Measurements from ENCODE around the gene ELOB. TPM values are rescaled to one million over a fixed set of nuclear protein-coding genes. Genes with fewer than 3 reads are reported as not detected.

ELOB gene
- total RNA-seq, result 100 to 1,000 TPM; 186 to 446 (median 288) TPM

GRCh38 chr16:2777231-2777902 is at the start of gene ELOB:
ELOB (minus strand) TSS chr16:2777280; CDS start chr16:2777239, 41 bp downstream.
- DNase-seq, result no peak
- peak within 1 kb of the TSS; percentile 88 to 99 (median 98) for H3K4me3 ChIP-seq
- TF ChIP-seq, protein P1, sequence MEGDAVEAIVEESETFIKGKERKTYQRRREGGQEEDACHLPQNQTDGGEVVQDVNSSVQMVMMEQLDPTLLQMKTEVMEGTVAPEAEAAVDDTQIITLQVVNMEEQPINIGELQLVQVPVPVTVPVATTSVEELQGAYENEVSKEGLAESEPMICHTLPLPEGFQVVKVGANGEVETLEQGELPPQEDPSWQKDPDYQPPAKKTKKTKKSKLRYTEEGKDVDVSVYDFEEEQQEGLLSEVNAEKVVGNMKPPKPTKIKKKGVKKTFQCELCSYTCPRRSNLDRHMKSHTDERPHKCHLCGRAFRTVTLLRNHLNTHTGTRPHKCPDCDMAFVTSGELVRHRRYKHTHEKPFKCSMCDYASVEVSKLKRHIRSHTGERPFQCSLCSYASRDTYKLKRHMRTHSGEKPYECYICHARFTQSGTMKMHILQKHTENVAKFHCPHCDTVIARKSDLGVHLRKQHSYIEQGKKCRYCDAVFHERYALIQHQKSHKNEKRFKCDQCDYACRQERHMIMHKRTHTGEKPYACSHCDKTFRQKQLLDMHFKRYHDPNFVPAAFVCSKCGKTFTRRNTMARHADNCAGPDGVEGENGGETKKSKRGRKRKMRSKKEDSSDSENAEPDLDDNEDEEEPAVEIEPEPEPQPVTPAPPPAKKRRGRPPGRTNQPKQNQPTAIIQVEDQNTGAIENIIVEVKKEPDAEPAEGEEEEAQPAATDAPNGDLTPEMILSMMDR (IDR thresholded peaks at IDR 0.05), result peak in 1 of 6 experiments; percentile 5
- TF ChIP-seq POLR2A (IDR thresholded peaks at IDR 0.05), result peak in 3 of 4 donors; percentile 50 to 84 (median 52)
- no peaks in the 10 kb centered on the region for H3K9me3 ChIP-seq
- H3K27ac ChIP-seq, result peak within 1 kb of the TSS; percentile 100
- intact Hi-C loops (cut with DNase I), result no loop called here
- H3K36me3 ChIP-seq, result peaks cover 0 to 31% (median 0%) of the 10 kb centered on the region in 3 donors
- no peaks in the 10 kb centered on the region for H3K27me3 ChIP-seq
- 0% methylated on average over 2 of the region's 70 CpGs; no CpG with 5 or more reads in 1 of the 2 donors for WGBS, 2 donors
- H3K4me1 ChIP-seq, result peaks cover 16 to 61% (median 27%) of the 10 kb centered on the region in 3 donors

DNA sequence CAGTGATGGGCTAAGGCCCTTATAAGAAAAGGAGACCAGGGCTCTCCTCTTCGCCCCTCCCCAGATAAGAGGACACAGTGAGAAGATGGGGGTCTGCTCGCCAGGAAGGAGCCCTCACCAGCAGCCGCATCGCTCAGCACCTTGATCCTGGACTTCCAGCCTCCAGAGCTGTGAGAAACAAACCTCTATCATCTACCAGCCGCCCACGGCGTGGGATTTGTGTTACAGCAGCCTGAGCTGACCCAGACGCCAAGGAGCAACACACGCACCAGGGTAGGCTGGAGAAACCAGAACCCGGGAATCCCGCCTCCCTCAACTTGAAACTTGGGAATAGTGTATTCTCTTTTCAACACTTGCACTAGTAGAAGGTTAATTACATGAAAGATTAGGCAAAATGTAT is 48.8 kb upstream of the ELOB start:
- Histone ChIP-seq H3K36me3 (no peaks in the 10 kb centered on the region), H3K4me3 (no peak overlapping the region), H3K9me3 (no peaks in the 10 kb centered on the region), H3K27me3 (peaks cover 0 to 76% (median 0%) of the 10 kb centered on the region in 4 donors), H3K27ac (no peak overlapping the region), H3K4me1 (peaks cover 0 to 11% (median 9%) of the 10 kb centered on the region in 3 donors)
- TF ChIP-seq, protein P1 (IDR thresholded peaks at IDR 0.05), result no peak
- TF ChIP-seq POLR2A (IDR thresholded peaks at IDR 0.05), result no peak
- no peak for DNase-seq
- intact Hi-C loops (cut with DNase I), result no loop called here
- WGBS, 2 donors, result 73 to 79% methylated on average over 2 to 9 of the region's 11 CpGs

- Histone ChIP-seq H3K9me3 (no peaks in the 10 kb centered on the region), H3K4me1 (peaks cover 0 to 11% (median 9%) of the 10 kb centered on the region in 3 donors), H3K36me3 (no peaks in the 10 kb centered on the region), H3K27ac (no peak overlapping the region), H3K4me3 (no peak overlapping the region), H3K27me3 (peaks cover 0 to 76% (median 0%) of the 10 kb centered on the region in 4 donors)
- 64 to 76% methylated on average over 17 to 21 of the region's 26 CpGs for WGBS, 2 donors
- DNase-seq, result no peak
- TF ChIP-seq, protein P1 (IDR thresholded peaks at IDR 0.05), result no peak
- TF ChIP-seq POLR2A (IDR thresholded peaks at IDR 0.05), result no peak
- intact Hi-C loops (cut with DNase I), result no loop called here
Measured at GRCh38 chr16:2825049-2825742, 48.1 kb upstream of the ELOB start.

- H3K27me3 ChIP-seq, result peaks cover 0 to 76% (median 0%) of the 10 kb centered on the region in 4 donors
Measured at GRCh38 chr16:2824626-2825025, 47.5 kb upstream of the ELOB start.

More at GRCh38 chr16:2824626-2825025, 47.5 kb upstream of the ELOB start:
- Histone ChIP-seq H3K4me1 (peaks cover 0 to 9% (median 7%) of the 10 kb centered on the region in 3 donors), H3K4me3 (no peak overlapping the region), H3K27ac (no peak overlapping the region), H3K36me3 (no peaks in the 10 kb centered on the region), H3K9me3 (no peaks in the 10 kb centered on the region)
- DNase-seq, result no peak
- intact Hi-C loops (cut with DNase I), result no loop called here
- WGBS, 2 donors, result 72 to 80% methylated on average over 5 to 7 of the region's 10 CpGs
- TF ChIP-seq, protein P1 (IDR thresholded peaks at IDR 0.05), result no peak
- no peak for TF ChIP-seq POLR2A (IDR thresholded peaks at IDR 0.05)
